PC-3 (cell line): ENCODE measurements around the gene PPP2R5E.

ENCODE experiments used
- CTCF ChIP-seq: fragments of 300-600 bp; sonication (generic); conservative IDR thresholded peaks from 2 replicates; pipeline ENCODE4 v1.5.1; 2017; ENCODE audit warnings: antibody characterized with exemption, low read depth, mild to moderate bottlenecking, low read length
- EZH2phosphoT487 ChIP-seq: fragments of 300-600 bp; sonication (generic); IDR thresholded peaks from 2 replicates; pipeline ENCODE4 v1.6.1; 2018; ENCODE audit warnings: mild to moderate bottlenecking, antibody characterized with exemption, low read length, borderline replicate concordance

- TF ChIP-seq CTCF, result no peak
- no peak for TF ChIP-seq EZH2phosphoT487
Observed at GRCh38 chr14:63345826-63346225, 197.4 kb downstream of the PPP2R5E start.
